PC-3 (cell line): ENCODE results near the gene HIC1.

Experiments
- EZH2 ChIP-seq: fragments of 300-600 bp; sonication (generic); IDR thresholded peaks from one replicate; pipeline ENCODE4 v1.6.1; 2017; ENCODE audit warnings: antibody characterized with exemption, mild to moderate bottlenecking, low read length; ENCODE audit not compliant: unreplicated experiment
- TF ChIP-seq, protein P1 (sequence below): fragments of 300-600 bp; sonication (generic); conservative IDR thresholded peaks from 2 replicates; pipeline ENCODE4 v1.5.1; 2017; ENCODE audit warnings: antibody characterized with exemption, low read depth, mild to moderate bottlenecking, low read length

DNA sequence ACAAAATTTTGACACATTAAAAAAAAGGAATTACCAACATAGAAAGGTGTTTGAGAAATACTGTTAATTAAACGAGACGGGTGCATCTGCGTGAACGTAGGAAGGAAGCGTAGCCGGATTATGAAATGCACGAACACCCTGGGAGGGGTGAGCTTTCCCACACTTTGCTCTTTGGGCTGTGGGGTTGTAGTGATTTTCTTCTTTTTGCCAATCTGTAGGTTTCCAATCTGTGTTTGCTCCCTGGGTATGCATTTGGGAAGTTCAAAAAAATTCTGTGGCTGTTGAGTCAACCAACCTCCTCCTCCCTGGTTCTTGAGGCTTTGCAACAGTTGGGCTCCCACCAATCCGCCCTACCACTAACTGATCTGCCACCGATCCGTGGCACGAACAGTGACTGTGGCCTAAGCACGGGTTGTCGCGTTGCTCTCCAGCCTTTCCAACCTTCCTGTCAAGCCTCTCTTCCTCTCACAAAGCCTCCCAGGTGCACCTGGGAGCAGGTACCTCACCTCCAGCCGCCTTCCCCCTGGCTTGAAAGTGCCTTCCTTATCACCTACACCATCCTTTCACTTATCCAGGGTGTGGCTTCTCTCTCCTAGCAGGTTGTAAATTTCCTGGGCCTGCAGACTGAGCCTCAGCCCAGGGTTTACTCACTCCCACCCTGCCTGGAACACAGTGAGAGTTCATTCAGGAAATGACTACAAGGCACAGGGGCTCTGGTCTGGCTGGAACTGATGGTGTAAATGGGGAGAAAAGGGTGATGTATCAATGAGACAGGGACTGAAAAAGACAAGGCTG lies 46.4 kb upstream of the HIC1 start:
- TF ChIP-seq, protein P1, sequence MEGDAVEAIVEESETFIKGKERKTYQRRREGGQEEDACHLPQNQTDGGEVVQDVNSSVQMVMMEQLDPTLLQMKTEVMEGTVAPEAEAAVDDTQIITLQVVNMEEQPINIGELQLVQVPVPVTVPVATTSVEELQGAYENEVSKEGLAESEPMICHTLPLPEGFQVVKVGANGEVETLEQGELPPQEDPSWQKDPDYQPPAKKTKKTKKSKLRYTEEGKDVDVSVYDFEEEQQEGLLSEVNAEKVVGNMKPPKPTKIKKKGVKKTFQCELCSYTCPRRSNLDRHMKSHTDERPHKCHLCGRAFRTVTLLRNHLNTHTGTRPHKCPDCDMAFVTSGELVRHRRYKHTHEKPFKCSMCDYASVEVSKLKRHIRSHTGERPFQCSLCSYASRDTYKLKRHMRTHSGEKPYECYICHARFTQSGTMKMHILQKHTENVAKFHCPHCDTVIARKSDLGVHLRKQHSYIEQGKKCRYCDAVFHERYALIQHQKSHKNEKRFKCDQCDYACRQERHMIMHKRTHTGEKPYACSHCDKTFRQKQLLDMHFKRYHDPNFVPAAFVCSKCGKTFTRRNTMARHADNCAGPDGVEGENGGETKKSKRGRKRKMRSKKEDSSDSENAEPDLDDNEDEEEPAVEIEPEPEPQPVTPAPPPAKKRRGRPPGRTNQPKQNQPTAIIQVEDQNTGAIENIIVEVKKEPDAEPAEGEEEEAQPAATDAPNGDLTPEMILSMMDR, result no peak
- no peak for TF ChIP-seq EZH2
